ENCODE measurements around the gene SUN5.

The SUN5 gene

GRCh38 chr20:33014336-33015113 is 10.3 kb upstream of the SUN5 start:
- DNase-seq, result no peak

GRCh38 chr20:33013701-33014326 is 9.6 kb upstream of the SUN5 start:
- no peak for DNase-seq

GRCh38 chr20:33012327-33013189 is 8.3 kb upstream of the SUN5 start:
- DNase-seq, result no peak

GRCh38 chr20:33010674-33011449 is 6.6 kb upstream of the SUN5 start:
- DNase-seq, result no peak

GRCh38 chr20:33010133-33010504 is 5.9 kb upstream of the SUN5 start:
- no peak for DNase-seq

- DNase-seq, result peak; percentile 25
Measured at GRCh38 chr20:33009214-33010132, 5.2 kb upstream of the SUN5 start.

- no peak for DNase-seq
Measured at GRCh38 chr20:33008336-33009213, 4.3 kb upstream of the SUN5 start.

GRCh38 chr20:33007376-33008335 is 3.4 kb upstream of the SUN5 start, which contains the start of gene BPIFB2:
TSS of gene BPIFB2 (plus strand) at chr20:33007704. CDS start at chr20:33008575, 871 bp downstream.
- no peak for DNase-seq

- no peak for DNase-seq
Measured at GRCh38 chr20:33006776-33007375, 2.6 kb upstream of the SUN5 start.

- DNase-seq, result no peak
Measured at GRCh38 chr20:33005908-33006775, 1.9 kb upstream of the SUN5 start.

GRCh38 chr20:33005132-33005566 is 916 bp upstream of the SUN5 start:
- DNase-seq, result no peak

GRCh38 chr20:33002087-33002808 is 2.0 kb downstream of the SUN5 start:
- DNase-seq, result no peak

GRCh38 chr20:33000802-33001466 is 3.3 kb downstream of the SUN5 start:
- no peak for DNase-seq

- DNase-seq, result no peak
Measured at GRCh38 chr20:32999603-33000250, 4.5 kb downstream of the SUN5 start.

GRCh38 chr20:32997431-32997830 is 6.8 kb downstream of the SUN5 start:
- no peak for DNase-seq

All from right kidney (tissue), 1 donor.